MG63 (cell line): ENCODE data around the gene ZNF391. TPM values are rescaled to one million over a fixed set of nuclear protein-coding genes. Genes with fewer than 3 reads are reported as not detected.
"Not testable (repeated sequence)": the region's sequence is repeated elsewhere in the genome, so short reads cannot be mapped to it uniquely, and the experiment has no call there.

Source experiments
- DNase-seq: peaks from one replicate; pipeline ENCODE4 v3.0.0-alpha.2; 2020
- H3K27me3 ChIP-seq: fragments of 250-450 bp; sonication (Bioruptor Pico); 2 replicates; pipeline ENCODE4 v1.5.1; 2020; ENCODE audit warnings: mild to moderate bottlenecking, moderate library complexity
- H3K36me3 ChIP-seq: fragments of 250-450 bp; sonication (Bioruptor Pico); 2 replicates; pipeline ENCODE4 v1.5.1; 2020; ENCODE audit warnings: mild to moderate bottlenecking, moderate library complexity
- H3K4me3 ChIP-seq: fragments of 250-450 bp; sonication (Bioruptor Pico); 2 replicates; pipeline ENCODE4 v1.5.1; 2020; ENCODE audit warnings: mild to moderate bottlenecking, moderate library complexity
- H3K9me3 ChIP-seq: fragments of 250-450 bp; sonication (Bioruptor Pico); 2 replicates; pipeline ENCODE4 v1.5.1; 2020; ENCODE audit warnings: mild to moderate bottlenecking, moderate library complexity
- total RNA-seq: library from RNA; depleted of rRNA; stranded (reverse); fragments of >200 nt; shearing (Covaris generic); gene quantifications from 2 replicates; pipeline ENCODE4 v1.2.3, GENCODE V29; 2014; ENCODE audit warnings: low replicate concordance; rRNA removed

ZNF391 gene
- total RNA-seq: 3.3 and 5.3 TPM in 2 replicates

GRCh38 chr6:27388293-27389197, at the start of gene ZNF391:
Gene ZNF391, plus strand, starts transcription at chr6:27388759. Its CDS starts 11,612 bp downstream, at chr6:27400371.
- H3K36me3 ChIP-seq: no peaks in the 10 kb centered on the region
- DNase-seq: peak; percentile 97

GRCh38 chr6:27352850-27353249, 35.7 kb upstream of the ZNF391 start:
- peaks cover 9% of the 10 kb centered on the region for H3K9me3 ChIP-seq
- no peaks in the 10 kb centered on the region for H3K27me3 ChIP-seq
- H3K36me3 ChIP-seq: no peaks in the 10 kb centered on the region
- no peak for DNase-seq
- no peak overlapping the region for H3K4me3 ChIP-seq

More at GRCh38 chr6:27388293-27389197, at the start of gene ZNF391:
- Histone ChIP-seq H3K27me3 (no peaks in the 10 kb centered on the region), H3K9me3 (peaks cover 2% of the 10 kb centered on the region; the same call in 1 of the 2 replicates), H3K4me3 (peak within 1 kb of the TSS; percentile 74)

- no peaks in the 10 kb centered on the region for H3K36me3 ChIP-seq
- no peak overlapping the region for H3K4me3 ChIP-seq
- DNase-seq: no peak
- no peaks in the 10 kb centered on the region for H3K27me3 ChIP-seq
- peaks cover 39% of the 10 kb centered on the region for H3K9me3 ChIP-seq
Observed at GRCh38 chr6:27358786-27359185, 29.8 kb upstream of the ZNF391 start.

GRCh38 chr6:27359231-27359630, 29.3 kb upstream of the ZNF391 start:
- Histone ChIP-seq H3K27me3 (no peaks in the 10 kb centered on the region), H3K4me3 (no peak overlapping the region), H3K36me3 (no peaks in the 10 kb centered on the region), H3K9me3 (peaks cover 39% of the 10 kb centered on the region)
- no peak for DNase-seq

- DNase-seq: no peak
- Histone ChIP-seq H3K9me3 (peaks cover 6% of the 10 kb centered on the region), H3K36me3 (no peaks in the 10 kb centered on the region), H3K4me3 (no peak overlapping the region), H3K27me3 (no peaks in the 10 kb centered on the region)
Observed at GRCh38 chr6:27368202-27368601, 20.4 kb upstream of the ZNF391 start.

- Histone ChIP-seq H3K36me3 (no peaks in the 10 kb centered on the region), H3K4me3 (no peak overlapping the region), H3K9me3 (peaks cover 6% of the 10 kb centered on the region), H3K27me3 (no peaks in the 10 kb centered on the region)
- DNase-seq: no peak
Observed at GRCh38 chr6:27370391-27370790, 18.2 kb upstream of the ZNF391 start.

GRCh38 chr6:27374824-27375612, 13.5 kb upstream of the ZNF391 start:
- H3K4me3 ChIP-seq: peak overlapping the region; percentile 43
- DNase-seq: peak; percentile 75

GRCh38 chr6:27375613-27376079, 12.9 kb upstream of the ZNF391 start:
- DNase-seq: no peak
- no peaks in the 10 kb centered on the region for H3K27me3 ChIP-seq
- H3K36me3 ChIP-seq: no peaks in the 10 kb centered on the region
- peak overlapping the region; percentile 43 for H3K4me3 ChIP-seq
- no peaks in the 10 kb centered on the region; the same call in 1 of the 2 replicates for H3K9me3 ChIP-seq

More at GRCh38 chr6:27374824-27375612, 13.5 kb upstream of the ZNF391 start:
- H3K27me3 ChIP-seq: no peaks in the 10 kb centered on the region
- no peaks in the 10 kb centered on the region; the same call in 1 of the 2 replicates for H3K9me3 ChIP-seq
- H3K36me3 ChIP-seq: no peaks in the 10 kb centered on the region

GRCh38 chr6:27378406-27378805, 10.2 kb upstream of the ZNF391 start:
- not testable (repeated sequence) for H3K36me3 ChIP-seq, H3K4me3 ChIP-seq, H3K27me3 ChIP-seq, H3K9me3 ChIP-seq, DNase-seq

GRCh38 chr6:27381001-27381400, 7.6 kb upstream of the ZNF391 start:
- H3K36me3 ChIP-seq, H3K4me3 ChIP-seq, H3K9me3 ChIP-seq, H3K27me3 ChIP-seq, DNase-seq: not testable (repeated sequence)

GRCh38 chr6:27383011-27383410, 5.5 kb upstream of the ZNF391 start:
- no peak overlapping the region for H3K4me3 ChIP-seq
- no peaks in the 10 kb centered on the region for H3K36me3 ChIP-seq
- DNase-seq: no peak
- H3K27me3 ChIP-seq: no peaks in the 10 kb centered on the region
- H3K9me3 ChIP-seq: peaks cover 9% of the 10 kb centered on the region

GRCh38 chr6:27383481-27383880, 5.1 kb upstream of the ZNF391 start:
- H3K4me3 ChIP-seq: no peak overlapping the region
- no peaks in the 10 kb centered on the region for H3K36me3 ChIP-seq
- peaks cover 9% of the 10 kb centered on the region for H3K9me3 ChIP-seq
- no peak for DNase-seq
- no peaks in the 10 kb centered on the region for H3K27me3 ChIP-seq

- no peaks in the 10 kb centered on the region for H3K27me3 ChIP-seq
- H3K4me3 ChIP-seq: no peak overlapping the region
Observed at GRCh38 chr6:27392623-27393022, 4.1 kb downstream of the ZNF391 start.

GRCh38 chr6:27394073-27394472, 5.5 kb downstream of the ZNF391 start:
- Histone ChIP-seq H3K4me3 (no peak overlapping the region), H3K9me3 (peaks cover 18% of the 10 kb centered on the region), H3K36me3 (peaks cover 7% of the 10 kb centered on the region), H3K27me3 (no peaks in the 10 kb centered on the region)
- no peak for DNase-seq

More at GRCh38 chr6:27392623-27393022, 4.1 kb downstream of the ZNF391 start:
- H3K9me3 ChIP-seq: peaks cover 13% of the 10 kb centered on the region
- no peak for DNase-seq
- peaks cover 7% of the 10 kb centered on the region for H3K36me3 ChIP-seq

GRCh38 chr6:27400877-27401642, 12.5 kb downstream of the ZNF391 start:
- no peaks in the 10 kb centered on the region for H3K27me3 ChIP-seq
- DNase-seq: no peak

GRCh38 chr6:27406085-27406484, 17.5 kb downstream of the ZNF391 start:
- peaks cover 31% of the 10 kb centered on the region for H3K9me3 ChIP-seq
- DNase-seq: no peak
- peaks cover 16% of the 10 kb centered on the region for H3K36me3 ChIP-seq
- no peaks in the 10 kb centered on the region; the same call in 1 of the 2 replicates for H3K27me3 ChIP-seq
- no peak overlapping the region for H3K4me3 ChIP-seq

More at GRCh38 chr6:27400877-27401642, 12.5 kb downstream of the ZNF391 start:
- peaks cover 40% of the 10 kb centered on the region for H3K36me3 ChIP-seq
- H3K9me3 ChIP-seq: peaks cover 63% of the 10 kb centered on the region
- H3K4me3 ChIP-seq: no peak overlapping the region
